ENCODE data around the gene BNC2. TPM values are rescaled to one million over a fixed set of nuclear protein-coding genes. Genes with fewer than 3 reads are reported as not detected.
A peak's percentile ranks its signal among the peaks of the same experiment; 100 is the strongest.

The BNC2 gene
- total RNA-seq, 1 experiment from 2014 or later: 11.7 TPM

- no peaks in the 10 kb centered on the region for H3K79me2 ChIP-seq (ENCODE audit: low read length)
- H3K9me3 ChIP-seq (ENCODE audit: low read length): no peaks in the 10 kb centered on the region
- ChIA-PET POLR2A (ENCODE audit: unreplicated experiment) (no interaction called here), CTCF (no interaction called here)
- H3F3A ChIP-seq (ENCODE audit: low read length, unreplicated experiment): no peaks in the 10 kb centered on the region
- DNase-seq (no peak), ATAC-seq (no peak)
- no peaks in the 10 kb centered on the region for H3K9me2 ChIP-seq (replicated peaks; ENCODE audit: low read length)
- no peak overlapping the region for H2AFZ ChIP-seq (ENCODE audit: low read length)
- no peak overlapping the region for H3K9ac ChIP-seq (ENCODE audit: low read length)
- no peak overlapping the region for H3K27ac ChIP-seq (ENCODE audit: low read length)
- no peak for TF ChIP-seq CTCF (conservative IDR thresholded peaks at IDR 0.05; ENCODE audit: low read depth, low read length)
- no peak for TF ChIP-seq EZH2phosphoT487 (IDR thresholded peaks at IDR 0.05; ENCODE audit: borderline replicate concordance, low read length)
- TF ChIP-seq EZH2 (IDR thresholded peaks at IDR 0.05; ENCODE audit: low read length, unreplicated experiment): no peak
- no peaks in the 10 kb centered on the region for H3K27me3 ChIP-seq (ENCODE audit: low read length)
- no TSS peak for BruUV-seq (replicated peaks)
- H3K36me3 ChIP-seq (ENCODE audit: low read depth, low read length): no peaks in the 10 kb centered on the region
- no peaks in the 10 kb centered on the region for H4K20me1 ChIP-seq (ENCODE audit: low read length)
- no peak overlapping the region for H3K4me3 ChIP-seq (ENCODE audit: low read length)
- H3K4me1 ChIP-seq (ENCODE audit: insufficient read depth, low read length): peaks cover 15% of the 10 kb centered on the region
- intact Hi-C loops (cut with micrococcal nuclease): no loop called here
- H3K4me2 ChIP-seq (ENCODE audit: low read length): no peak overlapping the region
These were observed 443.8 kb downstream of the BNC2 start for GRCh38 chr9:16426716-16427115.

DNA sequence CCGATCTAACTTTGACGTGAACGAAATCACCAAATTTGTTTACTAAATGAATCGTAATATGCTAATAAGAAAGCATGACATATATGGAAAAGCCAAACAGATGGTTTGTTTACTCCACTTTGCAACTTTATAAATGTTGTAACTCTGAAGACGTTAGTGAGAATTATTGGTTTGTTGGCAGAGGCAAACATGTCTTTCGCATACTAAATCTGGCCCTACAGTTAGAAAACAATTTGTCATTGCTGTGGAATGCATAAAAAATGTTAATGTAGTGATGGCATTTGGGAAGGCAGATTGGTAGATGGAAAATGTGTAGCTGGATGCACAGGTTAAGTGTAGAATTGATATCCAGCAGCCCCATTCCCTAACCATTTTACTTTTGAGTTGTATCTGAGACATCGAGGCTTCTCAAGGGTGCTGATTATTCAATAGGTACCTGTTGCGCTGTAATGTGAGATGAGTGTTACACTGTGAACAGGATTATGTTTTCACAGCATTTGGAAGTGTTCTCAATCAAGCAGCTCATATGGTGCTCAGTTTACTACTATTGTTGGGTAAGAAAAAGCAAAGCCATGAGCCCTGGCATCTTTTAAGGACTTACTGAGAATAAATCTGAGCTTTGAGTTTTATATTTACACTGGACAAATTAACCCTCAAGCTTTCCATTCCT, 444.8 kb downstream of the BNC2 start:
- Histone ChIP-seq H3K79me2 (ENCODE audit: low read length) (no peaks in the 10 kb centered on the region), H3K4me2 (ENCODE audit: low read length) (peak overlapping the region; percentile 45), H3K4me1 (ENCODE audit: insufficient read depth, low read length) (peaks cover 15% of the 10 kb centered on the region), H4K20me1 (ENCODE audit: low read length) (no peaks in the 10 kb centered on the region), H3K9me3 (ENCODE audit: low read length) (no peaks in the 10 kb centered on the region), H3F3A (ENCODE audit: low read length, unreplicated experiment) (no peaks in the 10 kb centered on the region), H3K4me3 (ENCODE audit: low read length) (peak overlapping the region; percentile 11), H3K27ac (ENCODE audit: low read length) (peak overlapping the region; percentile 51), H2AFZ (ENCODE audit: low read length) (peak overlapping the region; percentile 3; the same call in 1 of the 2 replicates), H3K36me3 (ENCODE audit: low read depth, low read length) (no peaks in the 10 kb centered on the region), H3K9me2 (replicated peaks; ENCODE audit: low read length) (no peaks in the 10 kb centered on the region), H3K27me3 (ENCODE audit: low read length) (no peaks in the 10 kb centered on the region), H3K9ac (ENCODE audit: low read length) (no peak overlapping the region; the same call in 1 of the 2 replicates)
- TF ChIP-seq EZH2phosphoT487 (IDR thresholded peaks at IDR 0.05; ENCODE audit: borderline replicate concordance, low read length) (no peak), CTCF (conservative IDR thresholded peaks at IDR 0.05; ENCODE audit: low read depth, low read length) (no peak), EZH2 (IDR thresholded peaks at IDR 0.05; ENCODE audit: low read length, unreplicated experiment) (no peak)
- ChIA-PET CTCF (no interaction called here), POLR2A (ENCODE audit: unreplicated experiment) (interaction anchor here (0.6 kb wide), 1 partner anchor 301 kb away, joined by 3 read pairs; no protein-coding TSS in a partner anchor)
- intact Hi-C loops (cut with micrococcal nuclease): no loop called here
- ATAC-seq (peak; percentile 90), DNase-seq (peak; percentile 84)
- no TSS peak for BruUV-seq (replicated peaks)

DNA sequence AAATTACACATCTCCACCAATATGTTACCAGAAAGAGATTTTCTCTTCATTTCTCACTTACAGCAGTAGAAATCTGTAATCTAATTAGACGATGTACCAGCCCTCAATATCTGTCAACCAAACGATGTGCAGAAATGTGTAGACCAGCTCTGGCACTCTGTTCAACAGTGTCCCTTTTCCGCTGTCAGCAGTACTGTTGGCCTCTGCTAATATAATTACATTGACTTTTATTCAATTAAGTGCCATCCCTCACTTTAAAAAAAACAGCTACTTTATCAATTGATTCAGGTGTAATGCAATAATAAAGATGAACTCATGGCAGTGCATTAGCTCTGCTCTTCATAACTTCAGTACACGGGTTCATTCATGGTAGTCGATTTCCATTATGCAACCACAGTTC, 448.4 kb downstream of the BNC2 start:
- Histone ChIP-seq H3K4me3 (ENCODE audit: low read length) (no peak overlapping the region), H3K27me3 (ENCODE audit: low read length) (no peaks in the 10 kb centered on the region), H3K36me3 (ENCODE audit: low read depth, low read length) (no peaks in the 10 kb centered on the region; the same call in 1 of the 2 replicates), H3K79me2 (ENCODE audit: low read length) (no peaks in the 10 kb centered on the region), H3K9me3 (ENCODE audit: low read length) (no peaks in the 10 kb centered on the region), H4K20me1 (ENCODE audit: low read length) (no peaks in the 10 kb centered on the region), H3K4me1 (ENCODE audit: insufficient read depth, low read length) (peaks cover 29% of the 10 kb centered on the region), H3K9ac (ENCODE audit: low read length) (no peak overlapping the region), H3F3A (ENCODE audit: low read length, unreplicated experiment) (no peaks in the 10 kb centered on the region), H2AFZ (ENCODE audit: low read length) (no peak overlapping the region), H3K9me2 (replicated peaks; ENCODE audit: low read length) (no peaks in the 10 kb centered on the region), H3K4me2 (ENCODE audit: low read length) (no peak overlapping the region), H3K27ac (ENCODE audit: low read length) (no peak overlapping the region)
- ChIA-PET CTCF (no interaction called here), POLR2A (ENCODE audit: unreplicated experiment) (no interaction called here)
- no peak for TF ChIP-seq EZH2phosphoT487 (IDR thresholded peaks at IDR 0.05; ENCODE audit: borderline replicate concordance, low read length)
- no peak for TF ChIP-seq CTCF (conservative IDR thresholded peaks at IDR 0.05; ENCODE audit: low read depth, low read length)
- no peak for TF ChIP-seq EZH2 (IDR thresholded peaks at IDR 0.05; ENCODE audit: low read length, unreplicated experiment)
- BruUV-seq (replicated peaks): no TSS peak
- ATAC-seq: no peak
- intact Hi-C loops (cut with micrococcal nuclease): no loop called here
- no peak for DNase-seq
